ENCODE results near the gene TLL2. TPM values are rescaled to one million over a fixed set of nuclear protein-coding genes. Genes with fewer than 3 reads are reported as not detected.

TLL2 gene
- total RNA-seq, 2 experiments from 2014 or later, result 0.09 to 0.18 TPM

- no peak overlapping the region for H3K4me3 Mint-ChIP-seq
- H3K27me3 Mint-ChIP-seq, result no peaks in the 10 kb centered on the region
- ChIA-PET POLR2A (no interaction called here), CTCF (interaction anchor here (1.0 to 1.3 kb wide), 3 partner anchors 10 to 107 kb away, joined by 3 read pairs; no protein-coding TSS in a partner anchor)
- H3K36me3 Mint-ChIP-seq (ENCODE audit: low read depth), result no peaks in the 10 kb centered on the region
- H3K27ac Mint-ChIP-seq, result no peak overlapping the region
- ATAC-seq (no peak), DNase-seq (no peak)
- H3K9me3 Mint-ChIP-seq, result no peaks in the 10 kb centered on the region
- intact Hi-C loops (cut with micrococcal nuclease), result no loop called here
- no peaks in the 10 kb centered on the region for H3K4me1 Mint-ChIP-seq (ENCODE audit: low read depth)
- no peak for TF ChIP-seq CTCF (IDR thresholded peaks at IDR 0.05)
Observed at GRCh38 chr10:96502561-96503282, 11.0 kb downstream of the TLL2 start.

- no peak overlapping the region for H3K4me3 Mint-ChIP-seq
- H3K9me3 Mint-ChIP-seq, result no peaks in the 10 kb centered on the region
- intact Hi-C loops (cut with micrococcal nuclease), result no loop called here
- DNase-seq (no peak), ATAC-seq (no peak)
- H3K27me3 Mint-ChIP-seq, result no peaks in the 10 kb centered on the region
- POLR2A ChIA-PET, result no interaction called here
- H3K36me3 Mint-ChIP-seq (ENCODE audit: low read depth), result no peaks in the 10 kb centered on the region
- CTCF ChIA-PET, result interaction anchor here (1.0 to 2.3 kb wide), 6 partner anchors 8 to 127 kb away, joined by 3 to 12 read pairs (median 4); partner anchors contain the start of gene TLL2
- no peak overlapping the region for H3K27ac Mint-ChIP-seq
- TF ChIP-seq CTCF (IDR thresholded peaks at IDR 0.05), result no peak
- no peaks in the 10 kb centered on the region for H3K4me1 Mint-ChIP-seq (ENCODE audit: low read depth)
Observed at GRCh38 chr10:96501985-96502384, 11.7 kb downstream of the TLL2 start.

- no peak for TF ChIP-seq CTCF (IDR thresholded peaks at IDR 0.05)
- Mint-ChIP-seq H3K36me3 (ENCODE audit: low read depth) (no peaks in the 10 kb centered on the region), H3K9me3 (no peaks in the 10 kb centered on the region), H3K27ac (no peak overlapping the region), H3K4me1 (ENCODE audit: low read depth) (no peaks in the 10 kb centered on the region), H3K4me3 (no peak overlapping the region), H3K27me3 (peaks cover 1% of the 10 kb centered on the region)
- POLR2A ChIA-PET, result no interaction called here
- DNase-seq (no peak), ATAC-seq (no peak)
- CTCF ChIA-PET, result interaction anchor here (0.5 to 2.3 kb wide), 4 partner anchors 10 to 360 kb away, joined by 3 to 12 read pairs (median 4); no protein-coding TSS in a partner anchor
- intact Hi-C loops (cut with micrococcal nuclease), result no loop called here
Observed at GRCh38 chr10:96500519-96500918, 13.2 kb downstream of the TLL2 start.

GRCh38 chr10:96500050-96500449 is 13.7 kb downstream of the TLL2 start:
- ATAC-seq (no peak), DNase-seq (no peak)
- H3K27ac Mint-ChIP-seq, result no peak overlapping the region
- ChIA-PET CTCF (interaction anchor here (0.5 to 2.3 kb wide), 4 partner anchors 10 to 359 kb away, joined by 3 to 12 read pairs (median 4); no protein-coding TSS in a partner anchor), POLR2A (no interaction called here)
- H3K9me3 Mint-ChIP-seq, result no peaks in the 10 kb centered on the region
- intact Hi-C loops (cut with micrococcal nuclease), result no loop called here
- peaks cover 1% of the 10 kb centered on the region for H3K27me3 Mint-ChIP-seq
- H3K36me3 Mint-ChIP-seq (ENCODE audit: low read depth), result no peaks in the 10 kb centered on the region
- H3K4me3 Mint-ChIP-seq, result no peak overlapping the region
- TF ChIP-seq CTCF (IDR thresholded peaks at IDR 0.05), result no peak
- no peaks in the 10 kb centered on the region for H3K4me1 Mint-ChIP-seq (ENCODE audit: low read depth)

GRCh38 chr10:96497391-96497790 is 16.3 kb downstream of the TLL2 start:
- no peak overlapping the region for H3K27ac Mint-ChIP-seq
- CTCF ChIA-PET, result interaction anchor here (0.9 to 1.8 kb wide), 3 partner anchors 41 to 143 kb away, joined by 3 to 10 read pairs (median 3); no protein-coding TSS in a partner anchor
- H3K4me3 Mint-ChIP-seq, result no peak overlapping the region
- no peaks in the 10 kb centered on the region for H3K36me3 Mint-ChIP-seq (ENCODE audit: low read depth)
- no peaks in the 10 kb centered on the region for H3K4me1 Mint-ChIP-seq (ENCODE audit: low read depth)
- POLR2A ChIA-PET, result no interaction called here
- ATAC-seq (no peak), DNase-seq (no peak)
- H3K27me3 Mint-ChIP-seq, result peaks cover 4% of the 10 kb centered on the region
- H3K9me3 Mint-ChIP-seq, result no peaks in the 10 kb centered on the region
- no peak for TF ChIP-seq CTCF (IDR thresholded peaks at IDR 0.05)
- intact Hi-C loops (cut with micrococcal nuclease), result no loop called here

Data from activated CD8-positive, alpha-beta T cell treated with anti-CD3 and anti-CD28 coated beads for 36 hours (primary cell).